ENCODE data around the gene RARB. TPM values are rescaled to one million over a fixed set of nuclear protein-coding genes. Genes with fewer than 3 reads are reported as not detected.

RARB gene
- 1.8 and 12.9 TPM in 2 replicates for total RNA-seq

DNA sequence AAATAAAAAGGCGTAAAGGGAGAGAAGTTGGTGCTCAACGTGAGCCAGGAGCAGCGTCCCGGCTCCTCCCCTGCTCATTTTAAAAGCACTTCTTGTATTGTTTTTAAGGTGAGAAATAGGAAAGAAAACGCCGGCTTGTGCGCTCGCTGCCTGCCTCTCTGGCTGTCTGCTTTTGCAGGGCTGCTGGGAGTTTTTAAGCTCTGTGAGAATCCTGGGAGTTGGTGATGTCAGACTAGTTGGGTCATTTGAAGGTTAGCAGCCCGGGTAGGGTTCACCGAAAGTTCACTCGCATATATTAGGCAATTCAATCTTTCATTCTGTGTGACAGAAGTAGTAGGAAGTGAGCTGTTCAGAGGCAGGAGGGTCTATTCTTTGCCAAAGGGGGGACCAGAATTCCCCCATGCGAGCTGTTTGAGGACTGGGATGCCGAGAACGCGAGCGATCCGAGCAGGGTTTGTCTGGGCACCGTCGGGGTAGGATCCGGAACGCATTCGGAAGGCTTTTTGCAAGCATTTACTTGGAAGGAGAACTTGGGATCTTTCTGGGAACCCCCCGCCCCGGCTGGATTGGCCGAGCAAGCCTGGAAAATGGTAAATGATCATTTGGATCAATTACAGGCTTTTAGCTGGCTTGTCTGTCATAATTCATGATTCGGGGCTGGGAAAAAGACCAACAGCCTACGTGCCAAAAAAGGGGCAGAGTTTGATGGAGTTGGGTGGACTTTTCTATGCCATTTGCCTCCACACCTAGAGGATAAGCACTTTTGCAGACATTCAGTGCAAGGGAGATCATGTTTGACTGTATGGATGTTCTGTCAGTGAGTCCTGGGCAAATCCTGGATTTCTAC lies at the start of gene RARB:
Gene RARB, plus strand, starts transcription at position 322 of the 847 bp plus-strand sequence. Its CDS starts 469 bp downstream, at position 791.

Small RNA genes lying within 50 kb of the gene (small RNA-seq; reads per million reads assigned to genes)
- not detected for gene RF01161 (ENCODE audit: low replicate concordance)
- gene RF02271 (ENCODE audit: low replicate concordance), result not detected

Other genes with a start within 250 kb of the RARB start
- 63.9 and 68.5 TPM in 2 replicates for gene TOP2B, start 236.6 kb downstream of the RARB start, total RNA-seq

All from placental pericyte (primary cell).